NOMO-1 (cell line): Measurements from ENCODE around the gene NUP188.
"Not testable (repeated sequence)": the region's sequence is repeated elsewhere in the genome, so short reads cannot be mapped to it uniquely, and the experiment has no call there.

ENCODE experiments used
- DNase-seq, 2 experiments: peaks; one replicate each; lab custom pipeline; 2025; ENCODE audit not compliant: unreplicated experiment in 2 of 2; lab: John Stamatoyannopoulos, UW

The NUP188 gene

GRCh38 chr9:128944966-128945365, 2.5 kb upstream of the NUP188 start:
- DNase-seq, result not testable (repeated sequence)

GRCh38 chr9:128945798-128946501, 1.5 kb upstream of the NUP188 start:
- DNase-seq, result no peak

GRCh38 chr9:128946571-128947276, 775 bp upstream of the NUP188 start:
- peak in 1 of 2 experiments; percentile 38 for DNase-seq

GRCh38 chr9:128947277-128947526, 297 bp upstream of the NUP188 start:
- no peak for DNase-seq

GRCh38 chr9:128961403-128961802, 13.9 kb downstream of the NUP188 start:
- DNase-seq, result not testable (repeated sequence)

GRCh38 chr9:128969491-128969890, 22.0 kb downstream of the NUP188 start:
- DNase-seq, result no peak

GRCh38 chr9:128972956-128973355, 25.5 kb downstream of the NUP188 start:
- DNase-seq, result no peak

GRCh38 chr9:128979111-128979510, 31.6 kb downstream of the NUP188 start:
- DNase-seq, result no peak

GRCh38 chr9:128983536-128983935, 36.0 kb downstream of the NUP188 start:
- DNase-seq, result no peak

GRCh38 chr9:128986671-128987070, 39.2 kb downstream of the NUP188 start:
- DNase-seq, result no peak

GRCh38 chr9:128987805-128988204, 40.3 kb downstream of the NUP188 start:
- no peak for DNase-seq

GRCh38 chr9:128992995-128993394, 45.5 kb downstream of the NUP188 start:
- DNase-seq, result no peak

- DNase-seq, result no peak
These were observed 48.3 kb downstream of the NUP188 start for GRCh38 chr9:128995791-128996190.

- no peak for DNase-seq
These were observed 51.0 kb downstream of the NUP188 start for GRCh38 chr9:128998462-128998861.

GRCh38 chr9:128999581-129000206, 52.2 kb downstream of the NUP188 start:
- DNase-seq, result no peak

- no peak for DNase-seq
These were observed 54.2 kb downstream of the NUP188 start for GRCh38 chr9:129001504-129002325.

- no peak for DNase-seq
These were observed 55.5 kb downstream of the NUP188 start for GRCh38 chr9:129002992-129003391.

- not testable (repeated sequence) for DNase-seq
These were observed 56.7 kb downstream of the NUP188 start for GRCh38 chr9:129004173-129004572.

GRCh38 chr9:129005336-129005997, 58.0 kb downstream of the NUP188 start:
- DNase-seq, result no peak

GRCh38 chr9:129006328-129007034, 59.0 kb downstream of the NUP188 start:
- DNase-seq, result peak; percentile 30 to 46
